Measurements from ENCODE around the gene DR1. TPM values are rescaled to one million over a fixed set of nuclear protein-coding genes. Genes with fewer than 3 reads are reported as not detected.

The DR1 gene
- total RNA-seq, 2 experiments from 2014 or later: 76.3 to 80.3 TPM

GRCh38 chr1:93414749-93415148 lies 69.0 kb downstream of the DR1 start:
- no peak overlapping the region for H3K27ac Mint-ChIP-seq
- no peaks in the 10 kb centered on the region for H3K9me3 Mint-ChIP-seq
- H3K36me3 Mint-ChIP-seq (ENCODE audit: low read depth): no peaks in the 10 kb centered on the region
- DNase-seq: no peak
- peaks cover 2% of the 10 kb centered on the region for H3K27me3 Mint-ChIP-seq (ENCODE audit: low read depth)
- intact Hi-C loops (cut with micrococcal nuclease): no loop called here
- no peaks in the 10 kb centered on the region for H3K4me1 Mint-ChIP-seq (ENCODE audit: low read depth)
- CTCF ChIA-PET: interaction anchor here (1.8 kb wide), 1 partner anchor 110 kb away, joined by 9 read pairs; no protein-coding TSS in a partner anchor
- H3K4me3 Mint-ChIP-seq: no peak overlapping the region

DNA sequence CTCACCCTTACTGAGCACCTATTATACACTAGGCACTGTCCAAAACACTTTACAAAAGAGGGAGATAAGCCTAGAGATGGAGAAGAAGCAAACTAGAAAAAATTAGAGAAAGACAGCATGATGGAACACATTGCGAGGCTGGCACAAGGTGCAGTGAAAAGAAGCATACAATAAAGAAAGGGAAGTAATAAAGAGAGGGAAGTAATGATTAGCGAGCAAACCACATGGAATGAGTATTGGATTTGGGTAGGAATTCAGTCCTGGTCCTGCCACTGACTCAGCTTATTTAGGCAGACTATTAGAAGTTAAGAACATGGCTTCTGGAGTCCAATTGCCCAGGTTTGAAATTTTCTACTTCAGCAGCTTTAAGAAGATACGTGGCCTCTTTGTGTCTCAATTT lies 69.6 kb downstream of the DR1 start:
- intact Hi-C loops (cut with micrococcal nuclease): no loop called here
- CTCF ChIA-PET: interaction anchor here (0.8 to 1.8 kb wide), 3 partner anchors 12 to 397 kb away, joined by 3 to 9 read pairs (median 4); no protein-coding TSS in a partner anchor

GRCh38 chr1:93416183-93416582 lies 70.5 kb downstream of the DR1 start:
- Mint-ChIP-seq H3K27me3 (ENCODE audit: low read depth) (peaks cover 8% of the 10 kb centered on the region), H3K36me3 (ENCODE audit: low read depth) (no peaks in the 10 kb centered on the region), H3K27ac (no peak overlapping the region)

More for the DNA sequence above, 69.6 kb downstream of the DR1 start:
- no peaks in the 10 kb centered on the region for H3K4me1 Mint-ChIP-seq (ENCODE audit: low read depth)
- H3K27ac Mint-ChIP-seq: no peak overlapping the region
- H3K27me3 Mint-ChIP-seq (ENCODE audit: low read depth): peaks cover 2% of the 10 kb centered on the region
- H3K4me3 Mint-ChIP-seq: no peak overlapping the region
- H3K9me3 Mint-ChIP-seq: no peaks in the 10 kb centered on the region
- H3K36me3 Mint-ChIP-seq (ENCODE audit: low read depth): no peaks in the 10 kb centered on the region
- no peak for DNase-seq

More at GRCh38 chr1:93416183-93416582, 70.5 kb downstream of the DR1 start:
- CTCF ChIA-PET: interaction anchor here (1.8 kb wide), 1 partner anchor 112 kb away, joined by 9 read pairs; no protein-coding TSS in a partner anchor
- DNase-seq: no peak
- intact Hi-C loops (cut with micrococcal nuclease): no loop called here
- no peak overlapping the region for H3K4me3 Mint-ChIP-seq
- no peaks in the 10 kb centered on the region for H3K9me3 Mint-ChIP-seq
- H3K4me1 Mint-ChIP-seq (ENCODE audit: low read depth): no peaks in the 10 kb centered on the region

Other genes starting within 250 kb of the DR1 start
- gene TMED5, start 165.5 kb upstream of the DR1 start, total RNA-seq: 10 to 100 TPM; 27.8 to 28.2 TPM
- 10 to 100 TPM; 16.2 to 16.4 TPM for gene CCDC18, start 165.2 kb upstream of the DR1 start, total RNA-seq
- under 1 TPM; 0.17 to 0.21 TPM for gene FNBP1L, start 102.2 kb downstream of the DR1 start, total RNA-seq

All from activated naive CD4-positive, alpha-beta T cell treated with anti-CD3 and anti-CD28 coated beads for 36 hours (primary cell).